Measurements from ENCODE around the gene FNBP1.
"Not testable (repeated sequence)": the region's sequence is repeated elsewhere in the genome, so short reads cannot be mapped to it uniquely, and the experiment has no call there.

Gene FNBP1

DNA sequence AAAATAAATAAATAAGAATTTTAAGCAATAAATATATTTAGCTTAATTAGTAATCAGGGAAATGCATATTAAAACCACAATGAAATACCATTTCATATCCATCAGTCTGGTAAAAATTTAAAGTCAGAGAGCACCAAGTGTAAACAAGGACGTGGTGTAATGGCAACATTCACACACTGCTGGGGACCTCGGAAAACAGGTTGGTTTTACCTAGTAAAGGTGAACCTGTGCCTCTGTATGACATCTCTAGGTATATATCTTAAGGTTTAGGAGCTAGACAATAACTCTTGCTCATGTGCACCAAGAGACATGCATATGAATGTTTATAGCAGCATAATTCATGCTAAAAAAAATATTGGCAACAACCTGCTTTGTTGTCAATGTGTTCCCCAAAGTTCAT, 29.7 kb downstream of the FNBP1 start:
- Histone ChIP-seq H3K36me3 (0 out of 2 replicates have a peak, but pooled peaks cover 2% of the 10 kb centered on the region), H3K9me3 (no peaks in the 10 kb centered on the region; the same call in 1 of the 2 replicates), H3K27me3 (no peaks in the 10 kb centered on the region), H3K4me3 (ENCODE audit: low read depth, low read length) (no peak overlapping the region), H3K4me1 (no peaks in the 10 kb centered on the region)
- no peak for TF ChIP-seq CTCF (IDR thresholded peaks at IDR 0.05; ENCODE audit: low read depth, low read length)
- DNase-seq = no peak

GRCh38 chr9:130010151-130010988, 32.6 kb downstream of the FNBP1 start:
- TF ChIP-seq CTCF (IDR thresholded peaks at IDR 0.05; ENCODE audit: low read depth, low read length) = no peak
- Histone ChIP-seq H3K4me3 (ENCODE audit: low read depth, low read length) (no peak overlapping the region), H3K36me3 (0 out of 2 replicates have a peak, but pooled peaks cover 2% of the 10 kb centered on the region)

GRCh38 chr9:130009546-130009945, 33.4 kb downstream of the FNBP1 start:
- not testable (repeated sequence) for H3K27me3 ChIP-seq; H3K4me3 ChIP-seq (ENCODE audit: low read depth, low read length); H3K9me3 ChIP-seq; DNase-seq; H3K36me3 ChIP-seq; H3K4me1 ChIP-seq

More at GRCh38 chr9:130010151-130010988, 32.6 kb downstream of the FNBP1 start:
- H3K9me3 ChIP-seq = no peaks in the 10 kb centered on the region
- H3K4me1 ChIP-seq = no peaks in the 10 kb centered on the region
- no peak for DNase-seq
- no peaks in the 10 kb centered on the region for H3K27me3 ChIP-seq

- no peak overlapping the region for H3K4me3 ChIP-seq (ENCODE audit: low read depth, low read length)
- no peak for TF ChIP-seq CTCF (IDR thresholded peaks at IDR 0.05; ENCODE audit: low read depth, low read length)
- H3K36me3 ChIP-seq = 0 out of 2 replicates have a peak, but pooled peaks cover 2% of the 10 kb centered on the region
- H3K27me3 ChIP-seq = no peaks in the 10 kb centered on the region
- no peaks in the 10 kb centered on the region for H3K4me1 ChIP-seq
- DNase-seq = no peak
- H3K9me3 ChIP-seq = no peaks in the 10 kb centered on the region
Observed at GRCh38 chr9:130008538-130008937, 34.5 kb downstream of the FNBP1 start.

- not testable (repeated sequence) for H3K27me3 ChIP-seq; H3K4me3 ChIP-seq (ENCODE audit: low read depth, low read length); H3K9me3 ChIP-seq; H3K36me3 ChIP-seq; DNase-seq; H3K4me1 ChIP-seq
Observed at GRCh38 chr9:130006952-130007351, 36.0 kb downstream of the FNBP1 start.

- Histone ChIP-seq H3K4me1 (no peaks in the 10 kb centered on the region), H3K4me3 (ENCODE audit: low read depth, low read length) (no peak overlapping the region), H3K9me3 (no peaks in the 10 kb centered on the region), H3K36me3 (peaks cover 6% of the 10 kb centered on the region), H3K27me3 (no peaks in the 10 kb centered on the region)
- TF ChIP-seq CTCF (IDR thresholded peaks at IDR 0.05; ENCODE audit: low read depth, low read length) = no peak
- DNase-seq = no peak
Observed at GRCh38 chr9:130003943-130004552, 38.9 kb downstream of the FNBP1 start.

- TF ChIP-seq CTCF (IDR thresholded peaks at IDR 0.05; ENCODE audit: low read depth, low read length) = no peak
- DNase-seq = no peak
- H3K4me1 ChIP-seq = no peaks in the 10 kb centered on the region
- no peaks in the 10 kb centered on the region for H3K9me3 ChIP-seq
- H3K4me3 ChIP-seq (ENCODE audit: low read depth, low read length) = no peak overlapping the region
- H3K27me3 ChIP-seq = no peaks in the 10 kb centered on the region
- H3K36me3 ChIP-seq = peaks cover 6% of the 10 kb centered on the region
Observed at GRCh38 chr9:130002320-130002719, 40.7 kb downstream of the FNBP1 start.

All from BE2C (cell line).